Activated CD4-positive, alpha-beta T cell treated with anti-CD3 and anti-CD28 coated beads, Interleukin-2, Interleukin-6, amounts not matched to agents 100 ng/mL and 50 ng/mL, durations not matched to agents 16 hours and 8 hours (primary cell): ENCODE measurements around the gene TMEM178B.
A peak's percentile ranks its signal among the peaks of the same experiment; 100 is the strongest.

Experiments
- DNase-seq: peaks from one replicate; pipeline ENCODE4 v3.0.0-alpha.2; 2020

TMEM178B gene

GRCh38 chr7:141225916-141226618 is 152.2 kb downstream of the TMEM178B start:
- DNase-seq, result no peak

- no peak for DNase-seq
These were observed 153.6 kb downstream of the TMEM178B start for GRCh38 chr7:141227454-141227853.

- no peak for DNase-seq
These were observed 154.6 kb downstream of the TMEM178B start for GRCh38 chr7:141228482-141228881.

DNA sequence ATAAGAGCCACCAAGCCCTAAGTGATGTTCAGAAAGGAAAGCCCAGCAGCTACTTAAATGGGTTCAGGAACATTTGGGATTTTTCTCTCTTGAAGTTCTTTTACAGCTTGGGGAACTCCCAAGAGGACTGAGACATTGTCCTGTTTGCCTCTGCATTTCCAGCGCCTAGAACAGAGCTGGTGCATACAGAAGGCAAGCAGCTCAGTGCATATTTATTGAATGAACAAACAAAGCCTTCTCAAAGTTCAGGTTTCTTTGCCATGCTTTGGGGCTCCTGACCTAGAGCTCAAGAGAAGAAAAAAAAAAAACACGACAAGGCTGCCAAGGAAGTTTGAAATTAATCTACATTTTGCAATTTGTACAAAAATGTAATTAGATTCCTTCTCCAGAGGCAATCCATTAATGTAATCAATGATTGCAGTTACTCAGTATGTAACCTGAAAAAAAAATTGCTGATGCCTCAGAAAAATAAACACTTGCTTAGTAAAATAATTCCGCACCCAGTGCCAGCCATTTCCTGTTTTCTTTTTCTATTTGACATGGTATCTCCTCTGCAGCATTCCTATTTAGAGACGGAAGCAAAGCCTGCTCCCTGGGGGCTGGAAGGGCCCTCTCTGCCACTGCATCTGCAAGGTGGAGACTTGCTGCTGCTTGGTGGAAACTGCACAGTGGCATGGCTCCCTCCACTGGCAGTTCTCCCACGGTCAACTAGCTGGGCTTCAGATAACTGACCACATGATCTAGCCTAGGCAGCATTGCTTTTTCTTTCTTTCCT is 157.3 kb downstream of the TMEM178B start:
- peak; percentile 1 for DNase-seq

DNA sequence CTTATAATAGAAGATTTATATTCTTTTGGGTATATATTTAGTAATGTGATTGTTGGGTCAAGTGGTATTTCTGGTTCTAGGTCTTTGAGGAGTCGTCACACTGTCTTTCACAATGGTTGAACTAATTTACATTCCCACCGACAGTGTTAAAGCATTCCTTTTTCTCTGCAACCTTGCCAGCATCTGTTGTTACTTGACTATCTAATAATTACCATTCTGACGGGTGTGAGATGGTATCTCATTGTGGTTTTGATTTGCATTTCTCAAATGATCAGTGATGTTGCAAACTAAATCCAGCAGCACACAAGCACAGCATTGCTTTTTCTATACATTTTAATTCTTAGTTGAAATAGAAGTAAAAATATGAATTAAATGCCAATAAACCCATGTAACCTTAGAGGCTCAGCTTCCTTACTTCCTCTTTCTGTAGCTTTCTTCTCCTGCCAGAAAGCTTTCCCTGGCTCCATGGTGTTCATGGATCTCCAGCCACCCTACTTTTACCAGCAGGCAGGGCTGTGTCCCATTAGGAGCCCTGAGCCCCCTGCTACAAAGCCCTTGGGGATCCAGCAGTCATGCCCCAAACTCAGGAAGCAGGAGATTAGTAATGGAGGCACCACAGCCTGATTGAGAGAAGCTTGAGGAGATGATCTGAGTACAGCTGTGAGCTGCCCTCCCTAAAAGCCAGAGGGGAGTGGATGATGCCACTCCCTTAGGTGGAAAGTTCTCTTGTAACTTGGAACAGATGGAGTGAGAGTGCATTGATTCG is 158.6 kb downstream of the TMEM178B start:
- DNase-seq, result no peak

- DNase-seq, result no peak
These were observed 160.7 kb downstream of the TMEM178B start for GRCh38 chr7:141234335-141235105.

DNA sequence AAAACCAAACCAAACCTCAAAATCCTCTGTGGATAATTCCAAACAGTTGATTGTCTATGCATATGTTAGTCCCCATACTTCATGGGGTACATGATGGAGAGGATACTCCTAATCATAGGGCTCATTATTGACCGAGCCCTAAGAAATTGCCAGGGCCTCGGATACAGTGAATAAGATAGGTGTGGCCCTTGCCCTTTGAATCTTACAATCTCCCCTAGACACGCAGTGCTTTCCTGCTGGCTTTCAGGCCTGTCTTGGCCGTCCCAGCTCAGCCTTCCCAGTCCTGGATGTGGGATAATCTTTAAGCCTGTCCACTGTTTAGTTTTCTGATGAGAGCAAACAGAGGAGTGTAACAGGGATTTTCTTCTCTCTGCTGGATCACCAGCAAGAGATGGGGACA is 161.8 kb downstream of the TMEM178B start:
- no peak for DNase-seq

GRCh38 chr7:141238596-141239243 is 164.9 kb downstream of the TMEM178B start:
- no peak for DNase-seq

GRCh38 chr7:141239661-141240060 is 165.8 kb downstream of the TMEM178B start:
- no peak for DNase-seq

DNA sequence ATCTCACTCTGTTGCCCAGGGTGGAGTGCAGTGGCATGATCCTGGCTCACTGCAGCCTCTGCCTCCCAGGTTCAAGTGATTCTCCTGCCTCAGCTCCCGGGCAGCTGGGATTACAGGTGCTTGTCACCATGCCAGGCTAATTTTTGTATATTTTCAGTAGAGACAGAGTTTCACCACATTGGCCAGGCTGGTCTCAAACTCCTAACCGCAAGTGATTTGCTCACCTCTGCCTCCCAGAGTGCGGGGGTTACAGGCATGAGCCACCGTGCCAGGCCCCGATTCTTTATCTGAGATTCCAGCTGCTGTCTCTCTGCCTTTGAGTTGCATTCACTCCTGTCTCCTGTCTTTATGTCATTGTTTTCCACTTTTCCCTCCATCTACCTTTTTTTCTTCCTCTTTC is 168.7 kb downstream of the TMEM178B start:
- DNase-seq, result no peak

GRCh38 chr7:141243368-141243767 is 169.5 kb downstream of the TMEM178B start:
- DNase-seq, result no peak

GRCh38 chr7:141244435-141244834 is 170.6 kb downstream of the TMEM178B start:
- no peak for DNase-seq

DNA sequence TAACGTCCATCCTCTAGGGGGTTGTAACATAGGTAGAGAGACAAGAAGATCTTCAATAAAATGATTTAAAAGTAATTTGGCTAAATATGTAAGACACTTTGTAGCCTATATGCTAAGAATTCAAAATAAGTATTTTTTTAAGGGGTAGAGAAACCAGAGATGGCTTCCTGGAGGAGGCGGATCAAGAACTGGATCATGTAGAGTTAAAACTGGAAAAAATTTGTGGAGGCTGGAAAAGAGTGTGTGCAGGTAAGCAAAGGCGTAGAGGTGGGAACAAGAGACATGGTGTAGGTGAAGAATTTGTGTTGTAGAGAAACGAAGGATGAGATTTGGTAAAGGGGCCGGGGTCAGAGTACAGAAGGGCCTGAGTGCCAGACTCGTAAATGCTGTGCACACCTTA is 172.6 kb downstream of the TMEM178B start:
- DNase-seq, result no peak

DNA sequence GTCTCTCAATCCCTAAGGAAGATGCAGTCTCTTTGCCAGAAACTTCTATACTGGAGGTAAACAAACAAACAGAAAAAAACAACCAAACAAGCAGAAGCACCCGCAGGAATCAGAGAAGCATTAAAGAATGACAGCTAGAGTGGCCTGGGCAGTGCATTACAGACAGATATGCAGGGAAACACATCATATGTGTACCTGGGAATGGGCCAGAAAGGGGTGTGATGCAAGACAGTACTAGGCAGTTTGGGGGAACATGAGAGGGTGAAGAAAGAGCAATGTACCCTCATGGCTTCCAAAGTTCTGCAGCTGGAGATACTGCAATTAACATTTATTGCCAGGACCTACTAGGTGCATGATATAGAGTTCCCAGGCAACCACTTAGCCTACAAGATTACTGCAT is 177.3 kb downstream of the TMEM178B start:
- no peak for DNase-seq

- no peak for DNase-seq
These were observed 178.1 kb downstream of the TMEM178B start for GRCh38 chr7:141251957-141252356.

- no peak for DNase-seq
These were observed 183.7 kb downstream of the TMEM178B start for GRCh38 chr7:141257597-141257996.

DNA sequence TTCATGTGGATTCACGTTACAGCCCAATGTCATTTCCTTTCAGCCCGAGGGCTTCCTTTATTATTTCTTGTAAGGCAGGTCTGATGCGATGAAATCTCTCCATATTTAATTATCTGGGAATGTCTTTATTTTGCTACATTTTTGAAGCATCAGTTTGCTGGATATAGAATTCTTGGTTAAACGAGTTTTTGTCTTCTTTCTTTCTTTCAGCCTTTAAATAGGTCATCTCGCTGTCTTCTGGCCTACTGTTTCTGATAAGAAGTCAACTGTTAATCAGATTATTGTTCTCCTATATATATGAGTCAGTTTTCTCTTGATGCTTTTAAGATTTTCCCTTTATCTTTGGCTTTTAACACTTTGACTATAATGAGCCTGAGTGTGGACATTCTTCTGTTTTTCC is 184.7 kb downstream of the TMEM178B start:
- DNase-seq, result no peak

- no peak for DNase-seq
These were observed 188.5 kb downstream of the TMEM178B start for GRCh38 chr7:141262101-141263090.

- peak; percentile 37 for DNase-seq
These were observed 189.6 kb downstream of the TMEM178B start for GRCh38 chr7:141263508-141263907.

- no peak for DNase-seq
These were observed 190.1 kb downstream of the TMEM178B start for GRCh38 chr7:141263983-141264382.

GRCh38 chr7:141264511-141264910 is 190.6 kb downstream of the TMEM178B start:
- DNase-seq, result no peak
